GM21360 (cell line): Measurements from ENCODE around the gene SYT3.
"Not testable (repeated sequence)": the region's sequence is repeated elsewhere in the genome, so short reads cannot be mapped to it uniquely, and the experiment has no call there.

Experiments
- ATAC-seq: cut with Tn5 transposase; IDR thresholded peaks from one replicate; pipeline ENCODE4 v1.9.1; 2021; ENCODE audit warnings: mild to moderate bottlenecking, moderate library complexity; ENCODE audit not compliant: unreplicated experiment

Gene SYT3

GRCh38 chr19:50606059-50606836 lies 33.4 kb downstream of the SYT3 start:
- ATAC-seq: not testable (repeated sequence)

- ATAC-seq: not testable (repeated sequence)
These were observed 35.2 kb downstream of the SYT3 start for GRCh38 chr19:50604264-50605073.

- ATAC-seq: no peak
These were observed 36.7 kb downstream of the SYT3 start for GRCh38 chr19:50602935-50603334.

GRCh38 chr19:50602496-50602895 lies 37.2 kb downstream of the SYT3 start:
- ATAC-seq: no peak

- no peak for ATAC-seq
These were observed 37.6 kb downstream of the SYT3 start for GRCh38 chr19:50602089-50602422.

DNA sequence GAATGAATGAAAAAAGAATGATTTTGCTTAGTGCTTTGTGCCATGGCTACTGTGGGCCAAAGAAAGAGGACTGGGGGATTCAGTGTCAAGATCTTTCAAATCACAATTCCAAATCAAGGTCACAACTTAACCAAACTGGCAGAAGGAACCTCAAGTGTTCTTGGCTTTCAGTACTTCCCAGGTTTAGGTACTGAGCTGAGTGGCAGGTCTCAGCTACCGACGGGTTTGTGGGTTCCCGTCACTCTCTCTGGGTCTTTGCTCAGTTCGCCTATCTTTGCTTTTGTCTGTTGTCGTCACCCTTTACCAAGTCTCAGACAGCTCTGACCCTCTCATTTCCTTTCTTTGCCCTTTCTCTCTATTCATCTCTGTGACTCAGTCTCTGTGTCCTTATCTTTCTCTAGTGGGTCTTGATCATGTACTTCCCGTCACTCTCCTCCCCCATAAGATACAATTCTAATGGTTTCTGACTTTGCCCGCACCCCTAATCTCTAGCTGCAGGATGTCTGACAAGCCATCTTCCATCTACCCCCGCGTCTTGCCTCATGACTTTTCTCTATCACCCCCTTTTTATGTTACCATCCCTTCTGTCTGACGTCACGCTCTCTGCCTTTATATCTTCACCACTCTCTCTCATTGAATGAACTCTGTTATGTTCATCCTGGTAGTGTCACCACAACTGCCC lies 38.1 kb downstream of the SYT3 start:
- ATAC-seq: no peak

GRCh38 chr19:50599427-50599826 lies 40.3 kb downstream of the SYT3 start:
- ATAC-seq: no peak

GRCh38 chr19:50590191-50590590 lies 49.5 kb downstream of the SYT3 start:
- ATAC-seq: no peak

DNA sequence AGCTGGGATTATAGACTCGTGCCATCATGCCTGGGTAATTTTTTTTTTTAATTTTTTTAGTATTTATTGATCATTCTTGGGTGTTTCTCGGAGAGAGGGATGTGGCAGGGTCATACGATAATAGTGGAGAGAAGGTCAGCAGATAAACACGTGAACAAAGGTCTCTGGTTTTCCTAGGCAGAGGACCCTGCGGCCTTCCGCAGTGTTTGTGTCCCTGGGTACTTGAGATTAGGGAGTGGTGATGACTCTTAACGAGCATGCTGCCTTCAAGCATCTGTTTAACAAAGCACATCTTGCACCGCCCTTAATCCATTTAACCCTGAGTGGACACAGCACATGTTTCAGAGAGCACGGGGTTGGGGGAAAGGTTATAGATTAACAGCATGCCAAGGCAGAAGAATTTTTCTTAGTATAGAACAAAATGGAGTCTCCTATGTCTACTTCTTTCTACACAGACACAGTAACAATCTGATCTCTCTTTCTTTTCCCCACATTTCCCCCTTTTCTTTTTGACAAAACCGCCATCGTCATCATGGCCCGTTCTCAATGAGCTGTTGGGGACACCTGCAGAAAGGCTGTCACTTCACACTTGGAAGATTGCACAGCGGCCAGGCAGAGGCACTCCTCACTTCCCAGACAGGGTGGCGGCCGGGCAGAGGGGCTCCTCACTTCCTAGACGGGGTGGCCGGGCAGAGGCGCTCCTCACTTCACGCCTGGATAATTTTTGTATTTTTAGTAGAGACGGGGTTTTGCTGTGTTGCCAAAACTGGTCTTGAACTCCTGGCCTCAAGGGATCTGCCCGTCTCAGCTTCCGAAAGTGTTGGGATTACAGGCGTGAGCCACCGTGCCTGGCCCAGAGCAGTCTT lies 57.7 kb downstream of the SYT3 start:
- ATAC-seq: not testable (repeated sequence)

DNA sequence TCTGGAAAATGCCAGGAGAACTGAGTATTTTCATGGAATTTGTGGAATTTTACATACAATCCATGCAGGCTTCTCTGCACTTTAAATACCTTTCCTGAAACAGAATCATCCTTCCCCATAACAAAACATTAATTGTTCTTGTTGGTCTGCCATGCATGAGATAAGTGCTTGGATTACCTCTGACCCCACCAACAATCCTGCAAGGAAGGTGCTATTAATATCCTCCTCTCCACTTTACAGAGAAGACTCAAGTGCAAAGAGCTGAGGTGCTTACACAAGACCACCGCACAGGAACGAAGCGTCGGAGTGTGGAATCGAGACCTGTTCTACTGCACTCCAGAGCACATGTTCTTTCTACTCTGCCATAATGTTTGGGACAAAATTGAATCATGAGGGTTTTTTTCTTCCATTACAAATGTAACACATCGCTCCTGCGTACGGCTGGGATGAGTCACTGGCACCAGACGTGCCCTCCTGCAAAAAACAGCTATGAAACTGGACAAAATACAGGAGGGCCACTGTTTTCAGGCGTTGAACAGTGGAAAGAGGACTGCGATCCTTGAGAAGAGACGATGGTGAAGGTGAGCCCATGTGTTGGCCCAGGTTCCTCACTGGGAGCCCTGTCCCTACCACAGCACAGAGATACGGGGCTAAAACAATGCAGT lies 58.6 kb downstream of the SYT3 start:
- no peak for ATAC-seq

GRCh38 chr19:50580240-50580639 lies 59.4 kb downstream of the SYT3 start:
- ATAC-seq: no peak

DNA sequence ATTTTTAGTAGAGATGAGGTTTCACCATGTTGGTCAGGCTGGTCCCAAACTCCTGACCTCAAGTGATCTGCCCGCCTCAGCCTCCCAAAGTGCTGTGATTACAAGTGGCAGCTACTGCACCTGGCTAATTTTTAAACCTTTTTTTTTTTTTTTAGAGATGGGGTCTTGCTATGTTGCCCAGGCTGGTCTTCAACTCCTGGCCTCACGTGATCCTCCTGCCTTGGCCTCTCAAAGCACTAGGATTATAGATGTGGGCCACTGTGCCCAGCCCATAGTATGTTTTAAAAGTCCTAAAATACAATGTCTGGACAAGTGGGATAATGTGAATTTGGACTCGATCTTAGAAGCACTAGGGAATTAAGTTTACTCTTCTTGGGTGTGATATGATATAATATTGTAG lies 62.9 kb downstream of the SYT3 start:
- ATAC-seq: not testable (repeated sequence)

DNA sequence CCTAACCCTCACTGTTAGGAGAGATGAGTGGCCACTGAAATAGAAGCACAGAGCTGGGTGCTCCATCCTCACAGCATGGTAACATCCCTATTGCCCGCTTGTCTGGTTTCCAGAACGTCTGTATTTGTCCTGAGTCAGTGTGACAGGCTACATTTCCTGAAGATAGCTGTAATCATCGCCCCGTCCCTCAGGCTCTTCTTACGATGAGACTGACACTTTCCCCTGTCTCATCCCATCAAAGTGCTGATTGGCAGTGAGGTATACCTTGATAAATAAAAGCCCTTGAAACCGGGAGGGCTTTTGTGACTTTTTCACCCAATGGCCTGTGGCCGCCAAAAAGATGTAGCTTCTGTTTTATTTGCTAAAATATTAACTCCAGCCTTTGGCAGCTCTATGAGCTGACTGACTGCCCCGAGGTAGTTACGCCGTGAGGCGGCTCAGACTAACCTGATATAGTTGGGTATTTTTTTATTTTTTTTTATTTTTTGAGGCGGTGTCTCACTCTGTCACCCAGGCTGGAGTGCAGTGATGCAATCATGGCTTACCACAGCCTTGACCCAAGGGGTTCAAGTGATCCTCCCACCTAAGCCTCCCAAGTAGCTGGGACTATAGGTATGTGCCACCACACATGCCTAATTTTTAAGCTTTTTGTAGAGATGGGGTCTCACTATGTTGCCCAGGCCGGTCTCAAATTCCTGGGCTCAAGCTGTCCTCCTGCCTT lies 65.8 kb downstream of the SYT3 start:
- no peak for ATAC-seq
